ENCODE data around the gene REXO5.

GRCh38 chr16:20807862-20808261 lies 1.5 kb downstream of the REXO5 start:
- TF ChIP-seq ZNF423 (tag by site-specific recombination; IDR thresholded peaks at IDR 0.05) (no peak), CTCF (tag by site-specific recombination; IDR thresholded peaks at IDR 0.05) (no peak), ZNF302 (tag by site-specific recombination; IDR thresholded peaks at IDR 0.05; ENCODE audit: low read depth) (no peak), MEIS1 (CRISPR knock-in tag; IDR thresholded peaks at IDR 0.05; ENCODE audit: borderline replicate concordance) (no peak), ZNF133 (tag by site-specific recombination; IDR thresholded peaks at IDR 0.05) (no peak), ZBTB26 (tag by site-specific recombination; optimal IDR thresholded peaks at IDR 0.05) (no peak), TCF7L2 (IDR thresholded peaks at IDR 0.05; ENCODE audit: borderline replicate concordance, low read depth, low read length) (no peak), AEBP2 (tag by site-specific recombination; IDR thresholded peaks at IDR 0.05; ENCODE audit: borderline replicate concordance) (no peak)
